ENCODE measurements around the gene SLC23A2. TPM values are rescaled to one million over a fixed set of nuclear protein-coding genes. Genes with fewer than 3 reads are reported as not detected.
A peak's percentile ranks its signal among the peaks of the same experiment; 100 is the strongest.
"Not testable (repeated sequence)": the region's sequence is repeated elsewhere in the genome, so short reads cannot be mapped to it uniquely, and the experiment has no call there.

The SLC23A2 gene
- polyA plus RNA-seq (2013, experiment 1 of 2) = 8.9 TPM
- polyA plus RNA-seq (2013, experiment 2 of 2) = 8.6 TPM

- Histone ChIP-seq H3K4me3 (ENCODE audit: low read length) (peak within 1 kb of the TSS; percentile 71), H3K9me3 (ENCODE audit: insufficient read depth, low read depth, low read length) (no peaks in the 10 kb centered on the region), H3K27me3 (ENCODE audit: insufficient read depth, low read length) (peaks cover 22% of the 10 kb centered on the region), H3K9ac (ENCODE audit: low read depth, low read length) (peak within 1 kb of the TSS; percentile 39; the same call in 1 of the 2 replicates), H3K4me1 (ENCODE audit: insufficient read depth, low read length) (0 out of 2 replicates have a peak, but pooled peaks cover 8% of the 10 kb centered on the region), H3K36me3 (ENCODE audit: insufficient read depth, low read length) (no peaks in the 10 kb centered on the region), H3K27ac (ENCODE audit: low read depth, low read length) (no peak within 1 kb of the TSS)
- WGBS = under 1% methylated on average over 85 of the region's 88 CpGs
Measured at GRCh38 chr20:5001174-5002076, at the start of gene SLC23A2. Gene SLC23A2 (minus strand): TSS chr20:5001510. CDS start chr20:4932562, 68,948 bp downstream.

- H3K27ac ChIP-seq (ENCODE audit: low read depth, low read length) = no peak overlapping the region
- H3K4me3 ChIP-seq (ENCODE audit: low read length) = no peak overlapping the region
- no peaks in the 10 kb centered on the region for H3K4me1 ChIP-seq (ENCODE audit: insufficient read depth, low read length)
- no peaks in the 10 kb centered on the region for H3K9me3 ChIP-seq (ENCODE audit: insufficient read depth, low read depth, low read length)
- WGBS = 94% methylated on average over 6 of the region's 8 CpGs
- no peak overlapping the region for H3K9ac ChIP-seq (ENCODE audit: low read depth, low read length)
- no peaks in the 10 kb centered on the region for H3K36me3 ChIP-seq (ENCODE audit: insufficient read depth, low read length)
- no peaks in the 10 kb centered on the region for H3K27me3 ChIP-seq (ENCODE audit: insufficient read depth, low read length)
Measured at GRCh38 chr20:5046656-5047339, 45.5 kb upstream of the SLC23A2 start.

- 95% methylated on average over 3 of the region's 3 CpGs for WGBS
- H3K4me3 ChIP-seq (ENCODE audit: low read length) = no peak overlapping the region
- no peaks in the 10 kb centered on the region for H3K36me3 ChIP-seq (ENCODE audit: insufficient read depth, low read length)
- no peak overlapping the region for H3K9ac ChIP-seq (ENCODE audit: low read depth, low read length)
- no peaks in the 10 kb centered on the region for H3K4me1 ChIP-seq (ENCODE audit: insufficient read depth, low read length)
- no peak overlapping the region for H3K27ac ChIP-seq (ENCODE audit: low read depth, low read length)
- no peaks in the 10 kb centered on the region for H3K27me3 ChIP-seq (ENCODE audit: insufficient read depth, low read length)
- H3K9me3 ChIP-seq (ENCODE audit: insufficient read depth, low read depth, low read length) = no peaks in the 10 kb centered on the region
Measured at GRCh38 chr20:5045906-5046305, 44.6 kb upstream of the SLC23A2 start.

GRCh38 chr20:5044075-5044620, 42.8 kb upstream of the SLC23A2 start:
- H3K4me3 ChIP-seq (ENCODE audit: low read length) = no peak overlapping the region
- 89% methylated on average over 10 of the region's 10 CpGs for WGBS
- H3K27ac ChIP-seq (ENCODE audit: low read depth, low read length) = no peak overlapping the region
- H3K9me3 ChIP-seq (ENCODE audit: insufficient read depth, low read depth, low read length) = no peaks in the 10 kb centered on the region
- no peak overlapping the region for H3K9ac ChIP-seq (ENCODE audit: low read depth, low read length)
- no peaks in the 10 kb centered on the region for H3K27me3 ChIP-seq (ENCODE audit: insufficient read depth, low read length)
- no peaks in the 10 kb centered on the region for H3K4me1 ChIP-seq (ENCODE audit: insufficient read depth, low read length)
- H3K36me3 ChIP-seq (ENCODE audit: insufficient read depth, low read length) = no peaks in the 10 kb centered on the region

GRCh38 chr20:5041433-5041832, 40.1 kb upstream of the SLC23A2 start:
- Histone ChIP-seq H3K27ac (ENCODE audit: low read depth, low read length) (no peak overlapping the region), H3K4me1 (ENCODE audit: insufficient read depth, low read length) (no peaks in the 10 kb centered on the region), H3K4me3 (ENCODE audit: low read length) (no peak overlapping the region), H3K27me3 (ENCODE audit: insufficient read depth, low read length) (no peaks in the 10 kb centered on the region), H3K9ac (ENCODE audit: low read depth, low read length) (no peak overlapping the region), H3K36me3 (ENCODE audit: insufficient read depth, low read length) (no peaks in the 10 kb centered on the region), H3K9me3 (ENCODE audit: insufficient read depth, low read depth, low read length) (no peaks in the 10 kb centered on the region)
- WGBS = 83% methylated on average over 3 of the region's 3 CpGs

GRCh38 chr20:5040345-5040744, 39.0 kb upstream of the SLC23A2 start:
- no peaks in the 10 kb centered on the region for H3K36me3 ChIP-seq (ENCODE audit: insufficient read depth, low read length)
- H3K27me3 ChIP-seq (ENCODE audit: insufficient read depth, low read length) = no peaks in the 10 kb centered on the region
- 96% methylated on average over 4 of the region's 4 CpGs for WGBS
- no peaks in the 10 kb centered on the region for H3K9me3 ChIP-seq (ENCODE audit: insufficient read depth, low read depth, low read length)
- no peak overlapping the region for H3K27ac ChIP-seq (ENCODE audit: low read depth, low read length)
- H3K9ac ChIP-seq (ENCODE audit: low read depth, low read length) = no peak overlapping the region
- no peaks in the 10 kb centered on the region for H3K4me1 ChIP-seq (ENCODE audit: insufficient read depth, low read length)
- H3K4me3 ChIP-seq (ENCODE audit: low read length) = no peak overlapping the region

GRCh38 chr20:5039889-5040288, 38.6 kb upstream of the SLC23A2 start:
- Histone ChIP-seq H3K4me1 (ENCODE audit: insufficient read depth, low read length) (no peaks in the 10 kb centered on the region), H3K9ac (ENCODE audit: low read depth, low read length) (no peak overlapping the region), H3K36me3 (ENCODE audit: insufficient read depth, low read length) (no peaks in the 10 kb centered on the region), H3K4me3 (ENCODE audit: low read length) (no peak overlapping the region), H3K27ac (ENCODE audit: low read depth, low read length) (no peak overlapping the region), H3K9me3 (ENCODE audit: insufficient read depth, low read depth, low read length) (no peaks in the 10 kb centered on the region), H3K27me3 (ENCODE audit: insufficient read depth, low read length) (no peaks in the 10 kb centered on the region)
- WGBS = 100% methylated on average over 1 of the region's 1 CpG

GRCh38 chr20:5039255-5039657, 37.9 kb upstream of the SLC23A2 start:
- Histone ChIP-seq H3K36me3 (ENCODE audit: insufficient read depth, low read length) (no peaks in the 10 kb centered on the region), H3K4me1 (ENCODE audit: insufficient read depth, low read length) (no peaks in the 10 kb centered on the region), H3K9me3 (ENCODE audit: insufficient read depth, low read depth, low read length) (no peaks in the 10 kb centered on the region), H3K27me3 (ENCODE audit: insufficient read depth, low read length) (no peaks in the 10 kb centered on the region), H3K27ac (ENCODE audit: low read depth, low read length) (no peak overlapping the region), H3K9ac (ENCODE audit: low read depth, low read length) (no peak overlapping the region), H3K4me3 (ENCODE audit: low read length) (no peak overlapping the region)
- 93% methylated on average over 8 of the region's 8 CpGs for WGBS

GRCh38 chr20:5036828-5037227, 35.5 kb upstream of the SLC23A2 start:
- WGBS = 87% methylated on average over 2 of the region's 2 CpGs
- no peaks in the 10 kb centered on the region for H3K27me3 ChIP-seq (ENCODE audit: insufficient read depth, low read length)

GRCh38 chr20:5035518-5035917, 34.2 kb upstream of the SLC23A2 start:
- H3K4me1 ChIP-seq (ENCODE audit: insufficient read depth, low read length); H3K4me3 ChIP-seq (ENCODE audit: low read length); H3K27me3 ChIP-seq (ENCODE audit: insufficient read depth, low read length); H3K9me3 ChIP-seq (ENCODE audit: insufficient read depth, low read depth, low read length); H3K27ac ChIP-seq (ENCODE audit: low read depth, low read length); H3K36me3 ChIP-seq (ENCODE audit: insufficient read depth, low read length); H3K9ac ChIP-seq (ENCODE audit: low read depth, low read length): not testable (repeated sequence)
- WGBS = 92% methylated on average over 1 of the region's 1 CpG

More at GRCh38 chr20:5036828-5037227, 35.5 kb upstream of the SLC23A2 start:
- H3K36me3 ChIP-seq (ENCODE audit: insufficient read depth, low read length) = no peaks in the 10 kb centered on the region
- no peak overlapping the region for H3K9ac ChIP-seq (ENCODE audit: low read depth, low read length)
- H3K4me1 ChIP-seq (ENCODE audit: insufficient read depth, low read length) = no peaks in the 10 kb centered on the region
- H3K4me3 ChIP-seq (ENCODE audit: low read length) = no peak overlapping the region
- H3K27ac ChIP-seq (ENCODE audit: low read depth, low read length) = no peak overlapping the region
- H3K9me3 ChIP-seq (ENCODE audit: insufficient read depth, low read depth, low read length) = no peaks in the 10 kb centered on the region

GRCh38 chr20:5033566-5033965, 32.3 kb upstream of the SLC23A2 start:
- 98% methylated on average over 2 of the region's 2 CpGs for WGBS
- Histone ChIP-seq H3K9ac (ENCODE audit: low read depth, low read length) (no peak overlapping the region), H3K27me3 (ENCODE audit: insufficient read depth, low read length) (no peaks in the 10 kb centered on the region), H3K9me3 (ENCODE audit: insufficient read depth, low read depth, low read length) (no peaks in the 10 kb centered on the region), H3K27ac (ENCODE audit: low read depth, low read length) (no peak overlapping the region), H3K4me1 (ENCODE audit: insufficient read depth, low read length) (no peaks in the 10 kb centered on the region), H3K36me3 (ENCODE audit: insufficient read depth, low read length) (no peaks in the 10 kb centered on the region), H3K4me3 (ENCODE audit: low read length) (no peak overlapping the region)

All from HUES64 (cell line).